ENCODE results near the gene CCDC184.

DNA sequence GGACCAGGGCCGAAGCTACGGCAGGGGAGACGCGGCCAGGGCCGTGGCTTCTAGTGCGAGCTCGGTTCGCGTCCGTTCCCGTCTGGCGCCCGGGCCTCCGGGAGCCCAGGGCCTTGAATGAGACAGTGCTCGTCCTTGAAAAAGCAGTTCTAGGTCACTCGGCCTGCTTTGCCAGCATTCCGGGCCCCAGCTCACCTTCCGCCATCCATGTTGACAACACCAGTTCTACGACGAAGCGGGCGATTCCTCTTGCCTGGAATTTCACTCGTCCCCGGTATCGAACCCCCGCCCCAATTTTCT is 15.2 kb downstream of the CCDC184 start:
- TF ChIP-seq, protein P1, sequence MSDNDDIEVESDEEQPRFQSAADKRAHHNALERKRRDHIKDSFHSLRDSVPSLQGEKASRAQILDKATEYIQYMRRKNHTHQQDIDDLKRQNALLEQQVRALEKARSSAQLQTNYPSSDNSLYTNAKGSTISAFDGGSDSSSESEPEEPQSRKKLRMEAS (IDR thresholded peaks at IDR 0.05) = no peak
- no peak for TF ChIP-seq EP300 (IDR thresholded peaks at IDR 0.05; ENCODE audit: borderline replicate concordance)
- no peak for TF ChIP-seq RAD21 (IDR thresholded peaks at IDR 0.05; ENCODE audit: low read depth)
- no peak for TF ChIP-seq REST (IDR thresholded peaks at IDR 0.05; ENCODE audit: low read depth)
- no peak for TF ChIP-seq TAF1 (IDR thresholded peaks at IDR 0.05; ENCODE audit: low read depth)
- no peak for TF ChIP-seq YY1 (IDR thresholded peaks at IDR 0.05; ENCODE audit: low read depth)
- no peak for TF ChIP-seq USF1 (IDR thresholded peaks at IDR 0.05)
- TF ChIP-seq TEAD4 (IDR thresholded peaks at IDR 0.05) = no peak
- no peak for TF ChIP-seq FOXM1 (IDR thresholded peaks at IDR 0.05; ENCODE audit: borderline replicate concordance, low read depth)
- TF ChIP-seq ZBTB7A (IDR thresholded peaks at IDR 0.05; ENCODE audit: low read depth) = no peak

All from Ishikawa (cell line).